Stimulated activated naive B cell treated with anti-CD40 and anti-IgM and Interleukin-4, amounts not matched to agents 10 μg/mL and 1 μg/mL and 100 μg/mL, for 72 hours (primary cell): Measurements from ENCODE around the gene SRRD.
A peak's percentile ranks its signal among the peaks of the same experiment; 100 is the strongest.
"Not testable (repeated sequence)": the region's sequence is repeated elsewhere in the genome, so short reads cannot be mapped to it uniquely, and the experiment has no call there.

Experiments used
- ATAC-seq, 2 donors: fragments of 150-1000 bp; cut with Tn5 transposase; replicated peaks; 2 replicates each; pipeline ENCODE4 v1.10.0; 2021; ENCODE audit warnings: moderate library complexity in 1 of 2
- DNase-seq: peaks from one replicate; pipeline ENCODE4 v3.0.0; 2021
- H3K27ac Mint-ChIP-seq: one replicate; pipeline ENCODE4 v1.8.0; 2022; ENCODE audit warnings: mild to moderate bottlenecking, mixed read lengths
- H3K27me3 Mint-ChIP-seq, 2 donors: one replicate each; pipeline ENCODE4 v1.8.0; 2022; ENCODE audit warnings: mixed read lengths in 2 of 2
- H3K36me3 Mint-ChIP-seq, 2 donors: one replicate each; pipeline ENCODE4 v1.8.0; 2022; ENCODE audit warnings: mixed read lengths in 2 of 2, mild to moderate bottlenecking in 1 of 2
- H3K4me1 Mint-ChIP-seq, 2 donors: one replicate each; pipeline ENCODE4 v1.8.0; 2022; ENCODE audit warnings: mixed read lengths in 2 of 2, mild to moderate bottlenecking in 1 of 2
- H3K4me3 Mint-ChIP-seq, 2 donors: one replicate each; pipeline ENCODE4 v1.8.0; 2022; ENCODE audit warnings: mild to moderate bottlenecking in 2 of 2, mixed read lengths in 2 of 2, moderate library complexity in 1 of 2
- H3K9me3 Mint-ChIP-seq, 2 donors: one replicate each; pipeline ENCODE4 v1.8.0; 2022; ENCODE audit warnings: mixed read lengths in 2 of 2, mild to moderate bottlenecking in 1 of 2

The SRRD gene

DNA sequence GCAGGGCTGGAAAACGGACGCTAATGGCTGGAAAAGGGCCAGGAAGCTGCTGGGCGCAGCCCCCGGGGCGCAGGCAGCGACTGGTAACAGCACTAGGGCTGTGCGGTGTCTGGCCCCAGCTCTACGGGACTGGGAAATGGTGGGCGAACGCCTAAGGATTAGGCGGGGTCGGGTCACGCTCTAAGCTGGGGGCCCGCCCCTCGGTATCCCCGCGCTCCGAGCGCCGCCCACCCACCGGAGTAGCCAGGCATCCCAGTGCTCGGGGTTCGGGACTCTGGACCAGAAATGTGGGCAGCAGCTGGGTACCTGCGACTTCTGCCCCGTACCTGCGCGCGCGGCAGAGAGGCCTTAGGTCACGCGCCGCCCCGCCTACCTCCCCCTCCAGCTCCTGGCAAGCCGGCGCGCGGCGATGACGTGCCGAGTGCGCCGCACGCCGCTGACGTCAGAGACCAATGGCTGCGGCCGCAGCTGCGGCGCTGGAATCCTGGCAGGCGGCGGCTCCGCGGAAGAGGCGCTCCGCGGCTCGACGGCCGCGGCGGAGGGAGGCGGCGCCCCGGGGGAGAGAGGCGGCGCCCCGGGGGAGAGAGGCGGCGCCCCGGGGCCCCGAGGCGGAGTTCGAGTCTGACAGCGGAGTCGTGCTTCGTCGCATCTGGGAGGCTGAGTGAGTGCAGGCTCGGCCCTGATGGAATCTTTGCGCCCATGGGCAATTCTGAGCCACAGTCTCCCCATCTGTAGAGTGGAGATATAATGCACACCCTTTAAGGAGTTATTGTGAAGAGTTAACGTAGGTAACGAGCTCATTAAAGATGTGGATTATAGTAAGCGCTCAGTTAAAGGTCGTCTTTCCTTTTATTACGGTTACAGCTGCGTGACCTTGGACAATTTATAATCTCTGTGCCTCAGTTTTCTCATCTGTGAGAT, at the start of gene SRRD, which contains the start of gene HPS4:
Gene SRRD, plus strand, starts transcription at position 439 of the 921 bp plus-strand sequence. Its CDS starts 14 bp downstream, at position 453.
Gene HPS4, minus strand, starts transcription at position 345 of the 921 bp plus-strand sequence. CDS start 2,021 bp downstream, outside the sequence.
- peak within 1 kb of the TSS; percentile 92 to 98 for H3K4me3 Mint-ChIP-seq
- no peaks in the 10 kb centered on the region for H3K9me3 Mint-ChIP-seq
- ATAC-seq (peak; percentile 78 to 86), DNase-seq (peak; percentile 88)
- peaks cover 10 to 25% of the 10 kb centered on the region in 2 donors for H3K36me3 Mint-ChIP-seq
- H3K27ac Mint-ChIP-seq, result peak within 1 kb of the TSS; percentile 96
- no peaks in the 10 kb centered on the region for H3K27me3 Mint-ChIP-seq
- H3K4me1 Mint-ChIP-seq, result peaks cover 59 to 77% of the 10 kb centered on the region in 2 donors

DNA sequence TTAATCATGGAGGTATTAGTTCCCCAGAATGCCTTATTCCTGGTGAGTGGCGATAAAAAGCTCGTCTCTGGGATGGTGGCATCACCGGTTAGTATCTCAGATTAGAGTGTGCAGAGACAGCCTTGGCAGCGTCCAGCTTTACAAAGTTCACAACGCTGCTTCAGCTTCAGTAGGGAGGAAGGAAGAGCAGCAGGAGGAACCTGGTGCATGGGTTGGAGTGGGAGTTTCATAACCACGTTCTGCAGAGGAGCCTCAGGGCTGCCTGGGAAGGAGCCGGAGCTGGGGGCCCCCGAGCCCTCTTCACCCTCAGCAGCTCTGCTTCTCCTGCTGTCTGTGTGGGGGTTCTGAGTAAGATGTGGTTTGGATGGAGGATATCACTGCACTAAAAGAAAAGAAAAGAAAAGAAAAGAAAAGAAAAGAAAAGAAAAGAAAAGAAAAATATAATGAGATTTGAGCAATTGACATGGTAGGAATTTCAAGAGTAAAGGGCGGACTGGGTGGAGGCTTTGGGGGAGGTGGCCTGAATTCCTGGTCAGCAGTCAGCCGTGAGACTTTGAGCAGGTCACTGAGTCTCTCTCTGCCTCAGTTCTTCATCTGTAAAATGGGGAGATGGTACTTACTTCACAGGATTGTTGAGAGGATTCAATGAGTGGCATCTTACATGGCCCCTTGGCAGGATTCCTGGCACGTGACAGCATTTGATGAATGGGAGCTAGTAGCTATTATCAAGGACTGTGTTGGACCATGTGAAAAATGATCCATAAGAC, 48.2 kb upstream of the SRRD start:
- DNase-seq (no peak), ATAC-seq (no peak)
- H3K27ac Mint-ChIP-seq, result peak overlapping the region; percentile 67
- peaks cover 25 to 39% of the 10 kb centered on the region in 2 donors for H3K36me3 Mint-ChIP-seq
- no peak overlapping the region for H3K4me3 Mint-ChIP-seq
- H3K27me3 Mint-ChIP-seq, result no peaks in the 10 kb centered on the region
- H3K9me3 Mint-ChIP-seq, result no peaks in the 10 kb centered on the region
- H3K4me1 Mint-ChIP-seq, result peaks cover 33 to 70% of the 10 kb centered on the region in 2 donors

DNA sequence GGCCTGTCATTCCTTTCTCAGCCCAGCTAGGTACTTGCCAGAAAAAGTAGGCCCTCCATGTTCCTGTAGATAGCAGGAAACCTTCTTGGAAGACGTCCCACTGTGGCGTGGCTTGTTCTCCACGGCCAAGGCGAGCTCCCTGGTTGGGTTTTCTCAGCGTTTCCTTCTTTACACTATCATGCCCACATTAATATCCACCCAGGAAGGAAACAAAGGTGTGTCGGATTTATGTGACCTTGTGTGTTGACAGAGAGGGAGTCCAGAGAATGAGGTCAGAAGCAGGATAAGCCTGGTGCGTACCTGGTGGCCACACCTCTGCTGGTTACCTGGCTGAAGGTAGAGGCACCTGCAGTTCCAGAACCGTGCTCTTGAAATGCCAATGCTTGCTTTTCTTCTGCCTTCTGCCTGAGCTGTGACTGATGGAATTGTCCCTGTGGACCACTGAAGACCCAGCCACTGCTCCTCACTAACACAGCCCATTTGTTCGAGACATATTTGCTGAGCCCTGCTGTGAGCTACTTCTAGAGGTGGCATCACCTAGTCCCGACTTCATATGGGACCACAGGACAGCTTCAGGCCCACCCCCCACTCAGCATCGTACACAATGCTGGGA, 46.7 kb upstream of the SRRD start:
- DNase-seq, result no peak
- H3K36me3 Mint-ChIP-seq, result peaks cover 25 to 39% of the 10 kb centered on the region in 2 donors
- no peaks in the 10 kb centered on the region for H3K9me3 Mint-ChIP-seq
- no peak overlapping the region for H3K27ac Mint-ChIP-seq
- H3K27me3 Mint-ChIP-seq, result no peaks in the 10 kb centered on the region
- ATAC-seq, result no peak
- H3K4me3 Mint-ChIP-seq, result no peak overlapping the region
- peaks cover 24 to 57% of the 10 kb centered on the region in 2 donors for H3K4me1 Mint-ChIP-seq

- H3K36me3 Mint-ChIP-seq, result peaks cover 24 to 43% of the 10 kb centered on the region in 2 donors
- H3K9me3 Mint-ChIP-seq, result no peaks in the 10 kb centered on the region
- DNase-seq (no peak), ATAC-seq (no peak)
- no peaks in the 10 kb centered on the region for H3K27me3 Mint-ChIP-seq
- no peak overlapping the region for H3K4me3 Mint-ChIP-seq
- H3K4me1 Mint-ChIP-seq, result peaks cover 21 to 54% of the 10 kb centered on the region in 2 donors
- H3K27ac Mint-ChIP-seq, result no peak overlapping the region
Observed at GRCh38 chr22:26437694-26438392, 45.8 kb upstream of the SRRD start.

GRCh38 chr22:26438776-26439175, 44.9 kb upstream of the SRRD start:
- H3K4me3 Mint-ChIP-seq, result not testable (repeated sequence)

GRCh38 chr22:26439559-26439958, 44.1 kb upstream of the SRRD start:
- H3K9me3 Mint-ChIP-seq, result no peaks in the 10 kb centered on the region
- H3K27ac Mint-ChIP-seq, result peak overlapping the region; percentile 20
- H3K4me3 Mint-ChIP-seq, result no peak overlapping the region
- H3K36me3 Mint-ChIP-seq, result peaks cover 21 to 47% of the 10 kb centered on the region in 2 donors
- DNase-seq, result no peak
- peaks cover 17 to 44% of the 10 kb centered on the region in 2 donors for H3K4me1 Mint-ChIP-seq
- no peaks in the 10 kb centered on the region for H3K27me3 Mint-ChIP-seq
- ATAC-seq, result no peak

More at GRCh38 chr22:26438776-26439175, 44.9 kb upstream of the SRRD start:
- H3K4me1 Mint-ChIP-seq, result peaks cover 18 to 45% of the 10 kb centered on the region in 2 donors
- H3K27me3 Mint-ChIP-seq, H3K27ac Mint-ChIP-seq, H3K9me3 Mint-ChIP-seq, DNase-seq, ATAC-seq: not testable (repeated sequence)
- peaks cover 20 to 45% of the 10 kb centered on the region in 2 donors for H3K36me3 Mint-ChIP-seq

DNA sequence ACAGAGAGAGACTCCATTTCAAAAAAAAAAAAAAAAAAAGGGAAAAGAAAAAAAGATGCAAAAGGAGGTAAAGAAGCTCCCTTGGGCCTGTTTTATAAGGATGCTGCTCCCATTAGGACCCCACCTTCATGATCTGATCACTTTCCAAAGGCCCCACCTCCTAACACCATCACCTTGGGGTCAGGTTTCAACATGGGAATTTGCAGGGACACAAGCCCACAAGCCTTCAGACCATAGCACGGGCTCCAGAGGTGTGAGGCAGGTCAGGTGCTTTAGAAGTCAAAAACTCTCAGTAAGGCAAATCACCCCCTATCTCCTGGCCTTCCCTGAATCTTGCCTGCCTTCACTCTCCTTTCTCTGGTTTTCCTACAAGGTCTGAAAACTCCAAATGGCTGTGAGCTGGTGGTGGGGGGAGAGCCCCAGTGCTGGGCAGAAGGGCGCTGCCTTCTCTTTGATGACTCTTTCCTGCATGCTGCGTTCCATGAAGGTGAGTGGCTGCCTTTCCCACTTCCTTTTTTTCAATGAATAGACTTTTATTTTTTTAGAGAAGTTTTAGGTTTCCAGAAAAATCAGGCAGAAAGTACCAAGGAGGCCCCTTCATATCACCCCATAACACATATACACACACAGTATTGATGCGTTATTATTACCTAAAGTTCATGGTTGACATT, 41.5 kb upstream of the SRRD start:
- Mint-ChIP-seq H3K9me3 (no peaks in the 10 kb centered on the region), H3K4me1 (peaks cover 7 to 21% of the 10 kb centered on the region in 2 donors), H3K36me3 (peaks cover 9 to 38% of the 10 kb centered on the region in 2 donors), H3K27me3 (no peaks in the 10 kb centered on the region), H3K4me3 (no peak overlapping the region), H3K27ac (peak overlapping the region; percentile 85)
- DNase-seq (no peak), ATAC-seq (peak; percentile 39 to 52)

- H3K4me3 Mint-ChIP-seq, result no peak overlapping the region
- no peaks in the 10 kb centered on the region for H3K27me3 Mint-ChIP-seq
- ATAC-seq, result no peak
- H3K9me3 Mint-ChIP-seq, result no peaks in the 10 kb centered on the region
- peaks cover 9 to 38% of the 10 kb centered on the region in 2 donors for H3K36me3 Mint-ChIP-seq
- H3K4me1 Mint-ChIP-seq, result peaks cover 7 to 8% of the 10 kb centered on the region in 2 donors
- H3K27ac Mint-ChIP-seq, result peak overlapping the region; percentile 9
- DNase-seq, result no peak
Observed at GRCh38 chr22:26443901-26444690, 39.6 kb upstream of the SRRD start.

DNA sequence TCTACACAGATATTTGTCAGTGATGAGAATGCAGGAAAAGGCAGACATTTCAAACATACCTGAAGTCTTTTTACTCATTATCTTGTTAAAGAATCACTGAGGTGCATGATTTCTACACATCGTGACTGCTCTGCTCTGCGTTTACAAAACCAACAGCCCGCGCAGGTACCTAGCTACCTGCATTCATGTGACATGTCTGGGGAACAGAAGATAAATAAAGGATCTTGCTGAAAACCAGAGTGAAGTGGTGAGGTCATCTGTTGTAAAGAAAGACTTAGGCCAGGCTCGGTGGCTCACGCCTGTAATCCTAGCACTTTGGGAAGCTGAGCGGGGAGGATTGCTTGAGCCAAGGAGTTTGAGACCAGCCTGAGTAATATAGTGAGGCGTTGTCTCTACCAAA, 38.9 kb upstream of the SRRD start:
- no peak for DNase-seq
- H3K4me1 Mint-ChIP-seq, result peaks cover 6 to 8% of the 10 kb centered on the region in 2 donors
- H3K9me3 Mint-ChIP-seq, result no peaks in the 10 kb centered on the region
- H3K27me3 Mint-ChIP-seq, result no peaks in the 10 kb centered on the region
- no peak overlapping the region for H3K4me3 Mint-ChIP-seq
- no peak overlapping the region for H3K27ac Mint-ChIP-seq
- H3K36me3 Mint-ChIP-seq, result peaks cover 9 to 39% of the 10 kb centered on the region in 2 donors
- no peak for ATAC-seq

GRCh38 chr22:26445577-26446275, 38.0 kb upstream of the SRRD start:
- no peak overlapping the region for H3K4me3 Mint-ChIP-seq
- H3K36me3 Mint-ChIP-seq, result peaks cover 9 to 45% of the 10 kb centered on the region in 2 donors
- DNase-seq, result no peak
- peaks cover 8 to 11% of the 10 kb centered on the region in 2 donors for H3K4me1 Mint-ChIP-seq
- ATAC-seq, result no peak
- no peak overlapping the region for H3K27ac Mint-ChIP-seq
- H3K9me3 Mint-ChIP-seq, result no peaks in the 10 kb centered on the region
- no peaks in the 10 kb centered on the region for H3K27me3 Mint-ChIP-seq

- Mint-ChIP-seq H3K9me3 (no peaks in the 10 kb centered on the region), H3K4me3 (no peak overlapping the region), H3K36me3 (peaks cover 14 to 54% of the 10 kb centered on the region in 2 donors), H3K27me3 (no peaks in the 10 kb centered on the region), H3K27ac (no peak overlapping the region), H3K4me1 (peaks cover 6 to 11% of the 10 kb centered on the region in 2 donors)
- DNase-seq (no peak), ATAC-seq (no peak)
Observed at GRCh38 chr22:26446808-26447515, 36.7 kb upstream of the SRRD start.
